HG03280 (cell line): ENCODE results near the gene ACTR2.
"Not testable (repeated sequence)": the region's sequence is repeated elsewhere in the genome, so short reads cannot be mapped to it uniquely, and the experiment has no call there.

Experiments used
- ATAC-seq: cut with Tn5 transposase; IDR thresholded peaks from one replicate; pipeline ENCODE4 v1.9.1; 2021; ENCODE audit warnings: mild to moderate bottlenecking, moderate library complexity; ENCODE audit not compliant: unreplicated experiment

Gene ACTR2

DNA sequence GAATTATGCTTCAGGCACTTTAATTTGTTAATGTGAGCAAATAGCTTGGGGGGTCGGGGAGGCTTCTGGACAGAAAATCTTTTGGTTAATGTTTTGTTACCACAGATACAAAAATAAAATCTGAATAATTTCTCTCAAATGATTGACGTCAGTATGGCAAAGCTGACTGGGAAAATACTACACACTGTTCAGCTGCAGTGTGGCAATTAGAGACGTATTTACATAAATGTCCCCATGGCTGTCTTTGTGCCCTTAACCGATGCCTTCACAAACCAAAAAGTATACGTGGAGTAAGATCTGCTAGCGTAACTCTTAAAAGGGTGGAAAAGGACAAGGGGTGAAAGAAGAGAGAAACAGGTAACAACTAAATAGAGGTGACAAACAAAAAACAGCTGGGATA, 83.4 kb downstream of the ACTR2 start:
- ATAC-seq, result no peak

DNA sequence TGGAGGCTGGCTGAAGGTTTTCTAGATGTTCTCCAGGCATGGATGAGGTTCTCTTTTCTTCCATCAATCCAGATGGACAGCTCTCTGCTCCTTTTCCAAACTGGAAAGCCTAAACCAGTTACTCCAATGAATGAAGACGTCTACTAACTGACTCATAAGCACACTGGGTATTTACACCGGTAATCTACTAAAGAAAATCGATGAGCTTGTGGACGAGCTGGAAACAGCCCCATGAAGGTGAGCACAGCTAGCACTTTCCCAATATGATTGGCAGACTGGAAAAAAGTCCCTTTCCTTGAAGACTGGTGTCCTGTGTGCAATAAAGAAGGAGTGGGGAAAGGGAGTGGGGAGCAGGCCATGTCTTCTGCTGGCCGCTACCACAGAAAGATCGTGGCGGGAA, 84.0 kb downstream of the ACTR2 start:
- ATAC-seq, result no peak

DNA sequence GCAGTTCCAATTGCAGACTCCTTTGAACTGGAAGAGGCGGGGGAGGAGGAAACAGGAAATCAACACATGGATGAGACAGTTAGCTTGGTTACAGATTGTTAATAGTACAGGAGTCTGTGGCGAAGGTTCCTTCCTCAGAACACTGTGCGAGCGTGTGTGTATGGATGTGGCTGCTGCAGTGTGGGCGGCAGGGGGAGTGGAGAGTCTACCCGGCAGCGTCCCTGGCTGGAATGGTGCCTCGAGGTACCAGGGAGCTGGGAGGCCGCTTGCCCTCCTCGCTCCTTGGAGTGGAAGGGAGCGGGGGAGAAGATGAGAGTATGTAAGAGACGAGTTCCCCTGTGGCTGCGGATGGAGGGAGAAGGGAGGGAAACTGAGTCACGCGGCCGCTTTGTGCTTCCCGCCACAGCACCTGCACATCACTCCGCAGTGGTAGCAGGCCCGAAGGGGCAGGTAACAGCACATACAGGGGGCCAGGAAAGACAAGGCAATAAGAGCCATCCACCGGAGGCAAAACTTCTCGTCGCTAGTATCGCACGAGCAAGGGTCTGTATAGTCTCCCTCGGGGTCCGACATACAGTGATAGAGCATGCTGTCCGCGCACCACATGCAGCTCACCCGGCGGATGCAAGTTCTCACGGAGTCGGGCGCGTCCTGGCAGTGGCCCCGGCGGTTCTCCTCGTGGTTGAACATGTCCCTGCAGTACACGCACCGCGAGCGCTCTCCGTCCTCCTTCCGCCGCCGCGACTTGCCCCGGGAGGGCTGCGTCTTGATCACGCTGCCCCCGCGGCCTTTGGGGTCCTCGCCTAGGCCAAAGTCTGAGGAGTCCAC, 85.7 kb downstream of the ACTR2 start:
- ATAC-seq, result no peak

DNA sequence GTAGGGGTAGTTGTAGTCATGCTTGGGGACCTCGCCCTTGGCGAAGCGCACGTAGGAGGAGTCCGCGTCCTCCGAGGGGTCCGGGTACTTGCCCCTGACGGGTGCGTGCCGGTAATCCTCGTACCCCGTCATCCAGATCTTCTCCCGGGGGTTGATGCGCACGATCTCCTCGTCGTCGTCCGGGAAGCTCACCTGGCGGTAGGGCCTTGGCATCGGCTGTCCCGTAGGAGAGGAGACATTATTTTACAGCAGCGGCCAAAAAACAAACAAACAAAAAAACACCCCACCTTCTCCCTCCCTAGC, 86.3 kb downstream of the ACTR2 start:
- no peak for ATAC-seq

DNA sequence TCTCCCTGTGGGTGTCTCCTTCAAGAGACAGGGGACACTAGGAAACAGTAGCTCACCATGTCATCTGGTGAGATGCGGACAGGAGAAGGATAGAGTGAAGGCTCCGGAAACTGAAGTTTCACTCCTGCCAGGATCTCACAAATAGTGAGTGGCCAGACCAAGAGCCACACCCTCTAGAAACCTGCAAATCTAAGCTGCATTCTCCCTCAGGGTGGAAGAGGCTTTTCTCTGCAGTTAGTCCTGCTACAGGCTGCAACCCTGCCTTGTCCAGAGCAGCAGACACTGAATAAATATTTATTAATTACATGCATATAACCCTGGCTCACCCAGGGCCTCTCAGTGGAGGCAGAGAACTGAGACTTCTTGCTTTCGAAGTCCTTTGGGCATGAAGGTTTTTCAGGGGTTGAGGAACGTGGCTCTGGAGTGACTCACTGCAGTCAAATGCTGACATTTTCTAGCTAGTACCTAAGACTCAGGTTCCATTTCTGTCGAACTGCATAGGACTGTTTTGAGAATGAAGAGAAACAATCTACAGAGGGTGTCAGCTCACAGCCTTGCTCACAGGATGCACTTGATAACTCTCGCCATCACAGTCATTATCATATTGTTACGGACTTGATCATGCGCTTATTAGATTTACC, 87.3 kb downstream of the ACTR2 start:
- ATAC-seq, result no peak

DNA sequence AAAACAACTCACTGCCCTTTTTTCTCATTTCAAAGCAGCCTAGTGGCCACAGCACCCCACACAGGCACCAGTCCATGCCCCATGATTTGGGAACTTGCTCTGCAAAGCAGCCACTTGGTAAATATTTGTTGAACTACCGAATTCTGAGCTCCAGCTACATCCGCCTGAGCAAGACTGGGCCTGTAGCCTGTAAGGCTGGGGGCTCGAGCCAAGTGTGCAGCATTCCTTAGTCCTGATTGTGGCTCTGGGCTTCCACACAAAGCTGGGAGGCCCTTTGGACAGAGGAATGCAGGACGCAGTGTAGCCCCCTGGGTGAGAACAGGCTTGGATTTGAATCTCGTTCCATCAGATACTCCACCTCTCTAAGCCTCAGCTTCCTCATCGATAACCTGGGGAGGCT, 88.4 kb downstream of the ACTR2 start:
- ATAC-seq, result no peak

DNA sequence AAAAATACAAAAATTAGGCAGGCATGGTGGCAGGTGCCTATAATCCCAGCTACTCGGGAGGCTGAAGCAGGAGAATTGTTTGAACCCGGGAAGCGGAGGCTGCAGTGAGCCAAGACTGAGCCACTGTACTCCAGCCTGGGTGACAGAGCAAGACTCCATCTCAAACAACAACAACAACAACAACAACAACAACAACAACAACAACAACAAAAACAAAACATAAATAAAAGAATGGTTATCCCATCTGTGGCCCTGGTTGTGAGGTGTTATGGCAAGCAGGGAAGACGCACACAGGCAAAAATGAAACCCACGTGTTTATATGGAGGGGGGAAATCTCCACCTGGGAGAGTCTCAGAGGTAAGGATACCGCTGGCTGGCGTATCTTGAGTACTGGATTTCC, 89.7 kb downstream of the ACTR2 start:
- not testable (repeated sequence) for ATAC-seq

DNA sequence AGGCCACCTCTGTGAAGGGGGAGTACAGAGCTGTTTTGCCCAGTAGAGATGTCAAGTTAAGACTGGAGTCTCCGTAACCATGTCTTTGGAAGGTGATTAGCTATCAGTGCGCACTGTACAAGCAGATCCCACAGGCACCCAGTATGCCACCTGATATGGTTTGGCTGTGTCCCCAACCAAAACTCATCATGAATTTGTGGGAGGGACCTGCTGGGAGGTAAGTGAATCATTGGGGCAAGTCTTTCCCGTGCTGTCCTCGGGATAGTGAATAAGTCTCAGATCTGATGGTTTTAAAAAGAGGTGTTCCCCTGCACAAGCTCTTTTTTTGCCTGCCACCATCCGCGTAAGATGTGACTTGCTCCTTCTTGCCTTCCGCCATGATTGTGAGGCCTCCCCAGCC, 90.2 kb downstream of the ACTR2 start:
- no peak for ATAC-seq

DNA sequence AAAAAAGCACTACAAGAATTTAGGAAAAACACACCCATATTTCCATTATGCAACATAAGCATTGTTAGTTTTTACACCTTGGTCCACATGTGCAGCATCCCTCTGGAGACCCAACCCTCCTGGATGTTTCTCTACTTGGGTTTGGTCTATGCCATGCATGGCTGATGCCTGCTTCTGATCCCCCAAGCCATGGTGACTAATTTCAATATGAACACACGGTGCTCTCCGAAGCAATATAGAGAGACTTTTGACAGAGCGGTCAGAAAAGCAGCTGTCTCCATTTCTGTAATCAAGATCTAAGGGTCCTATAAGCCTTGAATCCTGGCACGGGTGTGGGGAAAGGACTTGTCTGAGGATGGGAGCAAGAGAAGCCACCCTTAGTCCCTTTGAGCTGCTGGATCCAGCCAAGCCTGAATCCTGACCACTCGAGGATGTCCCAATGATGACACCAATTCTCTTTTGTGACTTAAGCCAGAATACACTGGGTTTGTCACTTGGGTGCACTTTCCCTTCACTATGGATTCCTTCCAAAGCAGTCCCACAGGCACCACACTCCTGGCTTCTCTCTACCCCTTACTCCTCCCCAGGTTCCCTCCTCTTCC, 91.5 kb downstream of the ACTR2 start:
- ATAC-seq, result no peak

DNA sequence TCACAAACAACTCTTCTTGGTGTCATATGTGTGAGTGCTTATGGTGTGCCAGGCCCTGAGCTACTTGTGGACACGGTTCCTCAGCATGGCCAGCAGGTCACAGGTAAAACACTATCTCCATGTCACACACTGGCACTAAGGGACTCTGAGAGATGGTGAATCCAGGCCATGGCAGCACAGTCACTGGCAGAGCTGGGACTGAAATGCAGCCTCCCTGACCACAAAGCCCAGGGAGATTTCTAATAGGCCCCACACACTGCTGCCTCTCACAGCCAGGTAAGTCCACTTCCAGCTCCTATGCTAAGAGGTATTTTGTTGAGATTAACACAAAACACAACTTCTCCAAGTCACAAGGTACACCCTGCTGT, 92.0 kb downstream of the ACTR2 start:
- no peak for ATAC-seq

DNA sequence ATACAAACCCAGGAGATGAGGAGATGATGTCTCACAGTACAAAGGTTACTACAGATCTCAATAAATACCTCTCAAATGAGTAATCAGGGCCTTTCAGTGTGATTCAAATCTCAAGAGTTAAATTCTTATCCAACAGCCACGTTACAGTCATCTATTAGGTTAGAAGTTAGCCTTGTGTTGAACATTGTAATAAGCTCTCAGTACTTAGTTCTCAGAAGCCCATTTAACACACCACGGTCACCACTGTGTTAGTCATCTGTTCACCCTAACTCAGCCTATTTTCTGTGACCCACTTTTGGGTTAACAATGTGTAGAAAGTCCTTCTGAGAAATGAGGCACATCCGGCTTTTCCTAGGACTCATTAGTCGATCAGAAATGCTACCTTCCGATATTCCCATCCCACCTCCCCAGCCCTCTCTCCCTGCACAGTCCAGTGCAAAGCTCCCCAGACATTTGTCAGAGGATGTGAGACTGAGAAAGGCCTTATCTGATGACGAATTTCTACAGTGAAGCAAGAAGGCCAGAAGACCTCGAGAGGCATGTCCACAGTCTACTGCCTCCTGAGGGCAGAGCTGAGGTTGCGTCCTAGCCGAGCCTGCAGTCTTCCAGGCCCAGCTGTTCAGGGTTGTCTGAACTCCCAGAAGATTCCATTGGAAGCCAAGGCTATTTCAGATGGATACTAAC, 92.6 kb downstream of the ACTR2 start:
- ATAC-seq, result peak; percentile 62
